ENCODE results near the gene SLC29A1. TPM values are rescaled to one million over a fixed set of nuclear protein-coding genes. Genes with fewer than 3 reads are reported as not detected.
"Not testable (repeated sequence)": the region's sequence is repeated elsewhere in the genome, so short reads cannot be mapped to it uniquely, and the experiment has no call there.

The SLC29A1 gene
- total RNA-seq = 71.7 TPM

DNA sequence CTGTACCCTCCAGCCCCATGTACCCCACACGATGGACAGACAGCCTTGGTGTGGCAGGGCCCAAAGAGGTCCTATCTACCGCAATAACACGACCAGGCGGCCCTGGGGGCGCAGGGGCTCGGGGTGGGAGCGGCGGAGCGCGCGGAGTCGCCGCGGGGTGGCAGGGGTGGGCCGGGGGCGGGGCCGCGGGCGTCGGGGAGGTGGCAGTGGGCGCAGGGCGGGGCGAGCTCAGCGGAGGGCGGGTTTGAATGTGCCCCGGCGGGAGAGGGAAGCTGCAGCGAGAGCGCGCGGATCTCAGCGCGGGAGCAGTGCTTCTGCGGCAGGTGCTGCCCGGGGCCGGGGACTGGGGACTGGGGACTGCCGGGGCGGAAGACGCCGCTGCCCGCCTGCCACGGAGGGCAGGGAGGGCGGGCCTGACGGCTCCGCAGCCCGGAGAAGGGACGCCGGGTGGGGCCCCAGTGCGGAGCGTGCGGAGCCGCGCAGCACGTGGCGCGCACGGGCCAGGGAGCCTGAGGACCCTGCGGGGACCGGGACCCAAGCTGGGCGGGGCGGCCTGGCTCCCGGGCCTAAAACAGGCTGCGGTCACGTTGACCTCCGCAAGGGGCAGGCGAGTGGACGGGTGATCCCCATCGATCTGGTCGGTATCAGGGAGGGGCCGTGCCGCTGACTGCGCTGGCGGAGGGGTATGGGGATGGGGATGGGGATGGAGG lies at the start of gene SLC29A1:
Gene SLC29A1 (plus strand): TSS at position 277 of the 710 bp plus-strand sequence. CDS start 3,719 bp downstream, outside the sequence.
- ATAC-seq = peak; percentile 9
- DNase-seq (ENCODE audit: low spot score) = peak; percentile 89
- intact Hi-C loops (cut with DNase I) = no loop called here

DNA sequence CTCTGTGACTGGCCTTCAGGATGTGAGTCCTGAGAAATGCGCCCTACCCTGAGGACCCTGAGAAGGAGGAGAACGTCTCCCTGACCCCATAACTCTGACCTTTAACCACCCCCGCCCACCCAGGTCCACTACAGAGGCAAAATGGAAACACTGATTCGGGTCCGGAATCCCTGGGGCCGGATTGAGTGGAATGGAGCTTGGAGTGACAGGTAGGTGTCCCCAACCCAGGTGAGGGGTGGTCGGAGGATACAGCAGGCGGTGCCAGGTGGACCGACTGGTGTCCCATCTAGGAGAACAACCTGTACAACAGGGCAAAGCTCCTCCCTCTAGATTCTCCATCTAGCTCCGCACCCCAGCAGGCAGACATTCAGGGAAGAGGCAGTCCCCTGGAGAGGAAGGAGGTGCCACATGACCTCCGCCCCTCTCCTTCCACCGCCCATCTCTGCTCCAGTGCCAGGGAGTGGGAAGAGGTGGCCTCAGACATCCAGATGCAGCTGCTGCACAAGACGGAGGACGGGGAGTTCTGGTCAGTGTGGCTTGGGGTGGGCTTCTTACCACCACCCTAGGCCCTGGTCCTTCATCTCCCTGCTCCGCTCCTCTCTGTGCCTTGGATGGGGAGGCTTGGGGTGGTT lies 47.1 kb upstream of the SLC29A1 start:
- ATAC-seq (no peak), DNase-seq (ENCODE audit: low spot score) (no peak)
- intact Hi-C loops (cut with DNase I) = loop anchor here (1.0 kb wide), 1 partner anchor 44 kb away; no protein-coding TSS in a partner anchor

DNA sequence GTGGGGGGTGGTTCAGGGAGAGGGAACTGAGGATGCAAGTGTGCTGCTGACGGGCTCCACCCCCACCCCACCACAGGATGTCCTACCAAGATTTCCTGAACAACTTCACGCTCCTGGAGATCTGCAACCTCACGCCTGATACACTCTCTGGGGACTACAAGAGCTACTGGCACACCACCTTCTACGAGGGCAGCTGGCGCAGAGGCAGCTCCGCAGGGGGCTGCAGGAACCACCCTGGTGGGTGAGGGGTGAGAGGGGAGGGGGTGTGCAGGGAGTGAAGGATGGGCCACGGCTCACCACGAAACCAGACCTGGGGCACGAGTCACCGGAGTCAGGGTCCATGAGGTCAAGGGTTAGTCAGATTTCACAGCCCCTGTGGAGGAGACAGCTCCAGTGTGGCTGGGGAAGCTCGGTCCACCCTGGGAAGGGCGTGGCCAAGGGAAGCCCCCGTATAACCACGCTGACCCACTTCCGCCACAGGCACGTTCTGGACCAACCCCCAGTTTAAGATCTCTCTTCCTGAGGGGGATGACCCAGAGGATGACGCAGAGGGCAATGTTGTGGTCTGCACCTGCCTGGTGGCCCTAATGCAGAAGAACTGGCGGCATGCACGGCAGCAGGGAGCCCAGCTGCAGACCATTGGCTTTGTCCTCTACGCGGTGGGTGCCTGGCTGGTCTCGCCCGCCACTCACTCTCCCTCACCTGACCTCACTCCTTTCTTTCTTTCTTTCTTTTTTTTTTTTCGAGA lies 46.5 kb upstream of the SLC29A1 start:
- no peak for DNase-seq (ENCODE audit: low spot score)
- intact Hi-C loops (cut with DNase I) = loop anchor here (1.0 kb wide), 1 partner anchor 43 kb away; no protein-coding TSS in a partner anchor
- ATAC-seq = no peak

DNA sequence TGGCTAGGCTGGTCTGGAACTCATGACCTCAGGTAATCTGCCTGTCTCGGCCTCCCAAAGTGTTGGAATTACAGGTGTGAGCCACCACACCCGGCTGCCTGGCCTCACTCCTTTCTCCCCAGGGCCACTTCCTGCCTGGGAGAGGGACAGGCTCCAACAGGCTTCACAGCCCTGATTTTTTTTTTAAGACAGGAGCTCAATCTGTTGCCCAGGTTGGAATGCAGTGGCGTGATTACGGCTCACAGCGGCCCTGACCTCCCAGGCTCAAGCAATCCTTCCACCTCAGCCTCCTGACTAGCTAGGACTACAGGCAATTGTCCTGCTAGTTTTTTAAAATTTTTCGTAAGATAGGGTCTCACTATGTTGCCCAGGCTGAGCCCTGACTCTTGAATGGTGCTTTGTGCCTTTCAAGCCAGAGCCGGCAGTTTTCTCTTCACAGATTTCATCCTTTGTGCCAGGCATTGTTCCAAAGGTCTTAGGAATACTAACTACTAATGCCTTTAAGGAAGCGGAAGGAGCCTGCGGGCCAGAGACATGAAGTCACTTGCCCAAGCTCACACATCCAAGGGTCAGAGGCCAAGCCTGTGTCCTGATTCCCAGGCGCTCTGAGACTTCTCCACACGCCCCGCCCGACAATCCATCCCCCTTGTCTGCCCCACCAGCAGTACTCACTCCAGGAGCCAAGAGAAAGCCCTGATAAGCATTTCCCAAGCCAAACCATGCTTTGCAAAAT lies 45.5 kb upstream of the SLC29A1 start:
- intact Hi-C loops (cut with DNase I) = no loop called here
- DNase-seq (ENCODE audit: low spot score) = peak; percentile 73
- ATAC-seq = peak; percentile 83

DNA sequence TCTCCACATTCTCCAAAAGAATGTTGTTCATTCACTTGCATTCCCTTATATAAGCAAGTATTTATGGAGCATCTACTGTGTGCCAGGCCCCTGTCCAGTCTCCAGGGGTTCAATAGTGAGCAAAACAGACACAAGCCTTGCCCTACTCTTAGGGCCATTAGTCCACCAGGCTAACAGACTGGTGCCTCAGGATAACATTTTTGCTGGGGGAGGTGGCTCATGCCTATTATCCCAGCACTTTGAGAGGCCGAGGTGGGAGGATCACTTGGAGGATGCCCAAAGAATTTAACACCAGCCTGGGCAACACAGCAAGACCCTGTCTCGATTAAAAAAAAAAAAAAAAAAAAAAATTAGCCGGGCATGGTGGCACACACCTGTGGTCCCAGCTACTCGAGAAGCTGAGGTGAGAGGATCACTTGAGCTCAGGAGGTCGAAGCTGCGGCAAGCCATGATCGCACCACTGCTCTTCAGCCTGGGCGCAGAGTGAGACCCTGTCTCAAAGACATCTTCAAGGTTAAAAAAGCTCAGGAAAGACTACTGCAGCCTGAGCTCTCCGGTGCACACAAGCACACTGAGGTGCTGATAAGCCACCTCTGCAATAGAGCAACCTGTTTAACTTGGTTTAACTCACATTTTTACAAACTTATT lies 44.8 kb upstream of the SLC29A1 start:
- ATAC-seq = no peak
- DNase-seq (ENCODE audit: low spot score) = no peak
- intact Hi-C loops (cut with DNase I) = no loop called here

DNA sequence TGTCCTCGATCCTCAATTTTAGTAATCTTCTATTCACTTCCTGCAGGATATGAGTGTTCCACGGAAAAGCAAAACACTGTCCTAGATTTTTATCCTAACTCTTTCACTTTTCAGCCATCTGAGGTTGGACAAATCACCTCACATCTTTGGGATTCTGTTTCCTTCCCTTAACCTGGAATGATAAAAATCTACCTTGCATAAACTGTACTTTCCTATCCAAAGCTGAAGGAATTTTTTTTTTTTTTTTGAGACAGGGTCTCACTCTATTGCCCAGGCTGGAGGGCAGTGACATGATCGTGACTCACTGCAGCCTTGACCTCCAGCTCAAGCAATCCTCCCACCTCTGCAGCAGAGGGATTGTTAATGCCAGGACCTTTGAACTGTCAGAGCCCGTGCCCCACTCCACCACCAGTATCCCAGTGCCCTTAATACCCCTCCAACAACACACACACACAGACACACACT lies 44.3 kb upstream of the SLC29A1 start:
- intact Hi-C loops (cut with DNase I) = no loop called here
- DNase-seq (ENCODE audit: low spot score) = no peak
- no peak for ATAC-seq

DNA sequence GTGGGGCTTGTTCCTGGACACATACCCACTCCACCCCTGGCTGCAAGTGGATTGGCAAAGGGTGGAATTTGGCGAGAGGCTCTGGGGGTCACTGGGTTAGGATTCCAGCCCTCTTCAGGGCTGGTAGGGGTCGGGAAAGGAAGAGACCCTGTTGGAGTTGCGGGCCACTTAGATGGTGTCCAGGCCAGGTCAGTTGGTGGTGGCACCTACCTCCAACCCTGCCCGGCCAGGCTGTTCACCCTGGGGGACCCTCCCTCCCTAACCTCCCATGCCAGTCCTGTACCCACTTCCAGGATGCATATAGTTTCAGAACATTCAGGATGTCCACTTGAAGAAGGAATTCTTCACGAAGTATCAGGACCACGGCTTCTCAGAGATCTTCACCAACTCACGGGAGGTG lies 43.7 kb upstream of the SLC29A1 start:
- intact Hi-C loops (cut with DNase I) = no loop called here
- ATAC-seq (no peak), DNase-seq (ENCODE audit: low spot score) (no peak)

DNA sequence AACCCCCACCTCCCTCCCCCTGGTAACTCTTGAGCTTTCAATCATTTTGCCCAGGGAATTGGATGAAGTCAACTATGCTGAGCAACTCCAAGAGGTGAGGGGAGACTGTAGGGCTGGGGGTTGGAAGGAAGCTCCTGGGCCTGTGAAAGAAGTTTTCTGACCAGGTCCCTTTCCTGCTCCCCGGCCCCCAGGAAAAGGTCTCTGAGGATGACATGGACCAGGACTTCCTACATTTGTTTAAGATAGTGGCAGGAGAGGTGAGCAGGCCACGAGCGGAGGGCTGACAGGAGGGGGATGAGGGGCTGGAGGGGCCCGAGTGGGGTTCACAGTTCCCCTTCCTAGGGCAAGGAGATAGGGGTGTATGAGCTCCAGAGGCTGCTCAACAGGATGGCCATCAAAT lies 43.0 kb upstream of the SLC29A1 start:
- intact Hi-C loops (cut with DNase I) = no loop called here

DNA sequence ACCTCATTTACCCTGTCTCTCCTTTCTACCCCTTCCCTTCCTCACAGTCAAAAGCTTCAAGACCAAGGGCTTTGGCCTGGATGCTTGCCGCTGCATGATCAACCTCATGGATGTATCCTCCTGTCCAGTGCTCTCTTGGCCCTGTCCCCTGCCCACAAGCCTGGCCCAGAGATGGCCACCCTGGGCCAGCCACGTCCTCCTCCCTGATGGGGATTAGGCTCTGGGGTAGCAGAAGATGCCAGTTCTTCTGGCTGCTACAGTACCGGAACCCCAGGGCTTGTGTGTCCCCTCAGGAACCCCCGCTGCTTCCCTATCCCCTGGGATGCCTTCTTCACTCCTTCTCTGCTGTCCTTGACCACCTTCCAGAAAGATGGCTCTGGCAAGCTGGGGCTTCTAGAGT lies 42.5 kb upstream of the SLC29A1 start:
- intact Hi-C loops (cut with DNase I) = no loop called here
- ATAC-seq (no peak), DNase-seq (ENCODE audit: low spot score) (no peak)

More for the DNA sequence above, 43.0 kb upstream of the SLC29A1 start:
- DNase-seq (ENCODE audit: low spot score) = no peak
- ATAC-seq = no peak

DNA sequence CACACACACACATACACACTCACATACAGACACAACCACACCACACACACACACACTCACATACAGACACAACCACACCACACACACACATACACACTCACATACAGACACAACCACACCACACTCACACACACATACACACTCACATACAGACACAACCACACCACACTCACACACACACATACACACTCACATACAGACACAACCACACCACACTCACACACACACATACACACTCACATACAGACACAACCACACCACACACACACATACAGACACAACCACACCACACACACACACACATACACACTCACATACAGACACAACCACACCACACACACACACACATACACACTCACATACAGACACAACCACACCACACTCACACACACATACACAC lies 41.6 kb upstream of the SLC29A1 start:
- ATAC-seq; intact Hi-C loops (cut with DNase I); DNase-seq (ENCODE audit: low spot score): not testable (repeated sequence)

DNA sequence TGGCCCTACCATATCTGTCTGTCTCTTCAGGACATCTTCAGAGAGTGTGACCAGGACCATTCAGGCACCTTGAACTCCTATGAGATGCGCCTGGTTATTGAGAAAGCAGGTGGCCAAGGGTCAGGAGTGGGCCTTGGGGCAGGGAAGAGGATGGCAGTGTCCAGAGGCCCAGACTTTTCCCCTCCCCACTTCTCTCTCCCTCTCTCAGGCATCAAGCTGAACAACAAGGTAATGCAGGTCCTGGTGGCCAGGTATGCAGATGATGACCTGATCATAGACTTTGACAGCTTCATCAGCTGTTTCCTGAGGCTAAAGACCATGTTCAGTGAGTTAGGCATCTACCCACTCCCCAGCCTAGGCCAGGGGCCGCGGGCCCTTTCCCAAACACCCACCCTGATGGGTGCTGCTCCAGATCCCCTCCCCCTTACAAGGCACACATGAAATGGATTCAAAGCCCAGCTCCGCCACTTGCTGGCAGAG lies 40.4 kb upstream of the SLC29A1 start:
- DNase-seq (ENCODE audit: low spot score) = no peak
- no peak for ATAC-seq
- intact Hi-C loops (cut with DNase I) = no loop called here

DNA sequence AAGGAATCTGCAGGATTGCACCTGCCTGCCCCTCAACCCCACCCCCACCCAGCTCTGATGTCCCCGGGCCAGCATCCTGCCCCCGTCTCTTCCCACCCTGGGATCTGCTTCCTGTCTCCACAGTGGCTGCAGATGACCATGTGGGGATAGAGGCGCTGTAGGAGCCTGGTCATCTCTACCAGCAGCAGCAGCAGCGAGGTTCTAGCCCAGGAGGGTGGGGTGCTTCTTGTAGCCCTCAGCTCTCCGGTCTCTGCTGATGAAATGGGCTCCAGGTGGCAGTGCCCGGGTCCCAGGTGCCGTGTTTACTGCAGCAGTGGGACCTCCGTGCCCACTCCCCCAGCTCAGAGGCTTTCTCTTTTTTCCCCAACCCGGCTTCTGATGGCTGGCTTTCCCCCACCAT lies 39.6 kb upstream of the SLC29A1 start:
- intact Hi-C loops (cut with DNase I) = no loop called here
- no peak for DNase-seq (ENCODE audit: low spot score)
- ATAC-seq = no peak

DNA sequence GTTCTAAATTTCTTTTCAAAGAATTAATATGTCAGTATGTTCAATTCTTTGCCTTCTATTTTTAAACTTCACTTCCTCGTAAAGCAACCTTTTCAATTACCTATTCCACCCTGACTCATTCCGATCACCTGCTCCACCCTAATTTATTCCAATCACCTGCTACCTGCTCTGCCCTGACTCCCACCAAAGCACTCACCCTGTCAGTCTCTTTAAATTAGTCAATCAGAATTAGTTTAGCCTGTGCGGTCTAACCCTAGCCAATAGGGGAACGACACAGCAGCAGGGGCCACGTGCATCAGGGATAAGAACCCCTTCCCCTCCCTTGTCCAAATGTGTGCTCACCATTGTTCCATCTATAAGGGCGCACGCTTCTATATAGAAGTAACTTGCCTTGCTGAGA lies 38.0 kb upstream of the SLC29A1 start:
- ATAC-seq; intact Hi-C loops (cut with DNase I); DNase-seq (ENCODE audit: low spot score): not testable (repeated sequence)

DNA sequence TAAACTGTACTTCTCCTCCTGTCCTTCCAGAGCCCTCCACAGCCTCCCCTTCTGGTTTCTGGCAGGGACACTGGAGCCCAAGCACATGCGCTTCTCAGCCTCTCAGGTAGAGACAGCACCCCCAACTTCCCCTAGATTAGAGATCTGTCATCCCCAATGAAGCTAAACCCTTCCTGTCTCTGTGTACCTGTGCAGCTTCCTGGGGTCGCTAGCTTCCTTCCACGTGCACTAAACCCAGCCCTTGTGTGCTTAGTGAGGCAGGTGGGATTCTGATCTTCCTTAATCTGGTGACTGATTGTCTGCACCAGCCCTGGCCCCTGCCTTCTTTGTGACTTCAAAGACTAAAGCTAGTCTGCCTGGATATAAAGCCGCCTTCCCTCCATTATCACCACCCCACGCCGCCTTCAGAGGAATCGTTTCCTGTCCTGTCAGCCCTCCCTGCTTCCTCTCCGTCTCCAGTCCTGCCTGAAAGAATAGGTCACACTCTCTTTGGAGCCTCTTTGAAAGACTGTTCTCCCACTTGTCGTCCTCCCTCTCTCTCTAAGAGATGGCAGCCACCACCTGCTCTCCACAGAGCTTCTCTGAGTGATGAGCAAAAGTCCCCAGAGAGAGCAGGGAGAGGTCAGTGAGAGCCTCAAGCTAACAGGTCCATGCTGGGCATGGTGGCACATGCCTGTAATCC lies 37.3 kb upstream of the SLC29A1 start:
- ATAC-seq = no peak

DNA sequence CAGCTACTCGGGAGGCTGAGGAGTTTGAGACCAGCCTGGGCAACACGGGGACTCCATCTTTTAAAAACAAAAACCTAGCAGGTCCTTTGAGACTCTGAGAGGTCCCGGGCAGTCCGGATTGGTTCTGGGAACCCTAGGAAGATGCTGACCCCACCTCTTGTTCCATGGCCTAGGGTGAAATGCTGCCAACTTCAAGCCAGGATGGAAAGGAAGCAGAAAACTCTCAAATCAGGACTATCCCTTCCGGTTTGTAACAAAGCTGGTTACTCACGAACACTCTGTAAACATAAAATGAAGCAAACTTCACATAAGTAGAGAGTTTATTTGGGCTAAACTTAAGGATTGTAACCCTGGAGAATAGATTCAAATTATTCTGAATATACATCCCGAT lies 36.8 kb upstream of the SLC29A1 start:
- intact Hi-C loops (cut with DNase I) = no loop called here
- ATAC-seq (no peak), DNase-seq (ENCODE audit: low spot score) (no peak)

More for the DNA sequence above, 37.3 kb upstream of the SLC29A1 start:
- DNase-seq (ENCODE audit: low spot score) = no peak
- intact Hi-C loops (cut with DNase I) = no loop called here

DNA sequence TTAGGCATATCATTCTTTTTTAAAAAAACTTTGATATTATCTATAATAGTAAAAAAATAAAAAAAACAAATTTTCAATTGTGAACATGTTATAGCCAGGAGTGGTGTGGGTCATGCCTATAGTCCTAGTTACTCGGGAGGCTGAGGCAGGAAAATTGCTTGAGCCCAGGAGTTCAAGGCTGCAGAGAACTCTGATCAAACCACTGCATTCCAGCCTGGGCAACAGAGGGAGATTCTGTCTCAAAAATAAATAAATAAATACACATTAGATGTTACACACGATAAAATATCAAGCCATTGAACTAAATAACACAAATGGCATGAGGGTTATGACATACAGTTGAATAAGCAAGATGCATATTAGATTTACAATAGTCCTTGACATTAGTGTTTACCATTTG lies 34.6 kb upstream of the SLC29A1 start:
- intact Hi-C loops (cut with DNase I) = no loop called here
- DNase-seq (ENCODE audit: low spot score) = no peak
- no peak for ATAC-seq

DNA sequence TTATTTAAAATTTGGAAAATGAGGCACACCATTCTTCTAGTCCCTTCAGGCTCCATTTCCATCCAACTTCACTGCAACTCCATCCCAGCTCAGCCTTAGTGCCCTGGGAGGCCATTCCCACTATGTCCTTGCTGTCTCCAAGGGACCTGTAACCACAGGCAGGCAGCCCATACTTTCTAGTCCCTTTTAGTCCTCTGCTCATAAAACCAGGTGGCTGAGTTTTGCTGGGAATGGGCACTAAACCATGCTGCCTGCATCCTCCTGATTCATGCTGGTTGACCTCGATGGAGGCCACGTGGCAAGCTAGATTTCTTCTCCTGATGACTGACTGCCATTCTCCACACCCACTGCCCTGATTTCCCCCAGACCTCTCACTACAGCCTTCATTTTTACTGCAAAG lies 34.1 kb upstream of the SLC29A1 start:
- ATAC-seq = no peak
- intact Hi-C loops (cut with DNase I) = no loop called here
- DNase-seq (ENCODE audit: low spot score) = no peak

DNA sequence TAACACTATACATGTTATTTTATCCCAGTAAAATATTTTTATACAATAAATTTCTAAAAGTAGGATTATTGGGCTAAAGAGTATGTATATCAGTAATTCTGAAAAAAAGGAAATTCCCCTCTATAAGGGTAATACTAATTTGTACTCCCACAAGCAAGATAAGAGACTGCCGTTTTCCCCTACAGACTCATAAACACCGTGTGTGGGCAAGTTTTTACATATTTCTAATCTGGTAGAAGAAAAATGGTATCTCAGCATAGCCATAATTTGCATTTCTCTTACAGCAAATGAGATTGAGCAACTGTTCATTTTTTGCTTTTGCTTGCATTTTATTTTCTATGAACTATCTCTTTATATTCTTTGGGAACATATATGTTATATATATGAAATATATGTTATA lies 32.7 kb upstream of the SLC29A1 start:
- no peak for ATAC-seq
- intact Hi-C loops (cut with DNase I) = no loop called here
- no peak for DNase-seq (ENCODE audit: low spot score)
